OCI-LY3 (cell line): ENCODE results near the gene DPCD.

ENCODE experiments used
- H2AFZ ChIP-seq: fragments of 200-600, 300-600 bp; shearing (Covaris generic); 2 replicates; pipeline ENCODE4 v1.6.0; 2014; ENCODE audit warnings: antibody characterized with exemption, low read depth, low read length
- H3K27ac ChIP-seq: fragments of 200-600, 300-600 bp; sonication (generic); 2 replicates; pipeline ENCODE4 v1.5.1; 2014; ENCODE audit warnings: mild to moderate bottlenecking, low read length, moderate library complexity, mixed read lengths
- H3K27me3 ChIP-seq: fragments of 200-600, 300-600 bp; sonication (generic); 2 replicates; pipeline ENCODE4 v1.6.1; 2014; ENCODE audit warnings: low read depth, low read length, mixed read lengths
- H3K36me3 ChIP-seq: fragments of 200-600, 300-600 bp; sonication (generic); replicated peaks from 2 replicates; pipeline ENCODE3; 2014; ENCODE audit warnings: low read depth, low read length, mixed read lengths
- H3K4me1 ChIP-seq: fragments of 300-600, 200-600 bp; sonication (generic); 2 replicates; pipeline ENCODE4 v1.6.1; 2014; ENCODE audit warnings: low read length, mixed read lengths
- H3K4me2 ChIP-seq: fragments of 200-600, 300-600 bp; sonication (generic); 2 replicates; pipeline ENCODE4 v1.6.1; 2014; ENCODE audit warnings: low read length, mixed read lengths
- H3K4me3 ChIP-seq: fragments of 300-600, 200-600 bp; sonication (generic); 2 replicates; pipeline ENCODE4 v1.5.1; 2014; ENCODE audit warnings: antibody characterized with exemption, mild to moderate bottlenecking, low read length, moderate library complexity
- H3K79me2 ChIP-seq: fragments of 300-600, 200-600 bp; shearing (Covaris generic); 2 replicates; pipeline ENCODE4 v1.6.1; 2014; ENCODE audit warnings: mild to moderate bottlenecking, low read length, mixed read lengths
- H3K9ac ChIP-seq: fragments of 300-600, 200-600 bp; shearing (Covaris generic); 2 replicates; pipeline ENCODE4 v1.6.0; 2014; ENCODE audit warnings: mild to moderate bottlenecking, low read length, moderate library complexity
- H3K9me3 ChIP-seq: fragments of 200-600, 300-600 bp; shearing (Covaris generic); 2 replicates; pipeline ENCODE4 v1.6.1; 2014; ENCODE audit warnings: low read length, mixed read lengths; ENCODE audit not compliant: insufficient read depth
- H4K20me1 ChIP-seq: fragments of 200-600, 300-600 bp; sonication (generic); 2 replicates; pipeline ENCODE4 v1.6.1; 2016; ENCODE audit warnings: low read length, mixed read lengths; ENCODE audit not compliant: insufficient read depth
- EZH2phosphoT487 ChIP-seq: fragments of 200-600 bp; shearing (Covaris generic); IDR thresholded peaks from 2 replicates; pipeline ENCODE4 v1.6.1; 2018; ENCODE audit warnings: antibody characterized with exemption, mixed run types, low read depth
- TF ChIP-seq, protein P1 (sequence below): fragments of 200-600, 300-600 bp; sonication (generic); IDR thresholded peaks from 2 replicates; pipeline ENCODE4 v1.5.1; 2014; ENCODE audit warnings: antibody characterized with exemption, low read length, low read depth

DPCD gene

DNA sequence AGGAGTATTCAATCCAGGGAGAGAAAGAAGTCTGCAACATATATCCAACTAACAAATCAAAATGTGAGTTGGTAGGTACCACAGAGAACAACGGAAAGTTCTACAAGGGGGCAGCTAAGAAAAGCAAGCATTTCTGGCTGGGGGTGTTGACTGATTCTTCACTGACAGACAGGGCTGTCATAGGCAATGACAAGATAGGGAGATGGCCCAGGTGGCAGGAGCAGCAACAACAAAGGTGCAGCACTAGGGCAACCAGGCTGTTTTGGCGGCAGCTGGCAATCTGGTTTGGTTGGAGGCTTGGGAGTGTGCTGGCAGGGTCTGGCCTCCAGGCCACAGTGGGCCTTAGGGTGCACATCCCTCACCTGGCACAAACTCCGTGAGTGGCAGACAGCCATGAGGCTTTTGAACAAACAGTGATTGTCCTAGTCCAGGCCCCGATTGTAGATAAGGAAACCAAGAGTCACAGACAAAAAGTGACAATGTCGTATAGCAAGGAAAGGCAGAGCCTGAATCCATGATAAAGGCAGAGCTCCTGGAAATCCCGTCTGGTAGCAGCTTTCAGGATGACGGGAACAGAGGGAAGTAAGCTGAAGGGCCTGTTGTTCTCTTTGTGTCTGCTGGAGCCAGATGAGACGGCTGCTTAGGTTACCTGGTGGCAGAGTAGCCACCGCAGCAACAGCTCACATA is 28.4 kb downstream of the DPCD start:
- TF ChIP-seq, protein P1, sequence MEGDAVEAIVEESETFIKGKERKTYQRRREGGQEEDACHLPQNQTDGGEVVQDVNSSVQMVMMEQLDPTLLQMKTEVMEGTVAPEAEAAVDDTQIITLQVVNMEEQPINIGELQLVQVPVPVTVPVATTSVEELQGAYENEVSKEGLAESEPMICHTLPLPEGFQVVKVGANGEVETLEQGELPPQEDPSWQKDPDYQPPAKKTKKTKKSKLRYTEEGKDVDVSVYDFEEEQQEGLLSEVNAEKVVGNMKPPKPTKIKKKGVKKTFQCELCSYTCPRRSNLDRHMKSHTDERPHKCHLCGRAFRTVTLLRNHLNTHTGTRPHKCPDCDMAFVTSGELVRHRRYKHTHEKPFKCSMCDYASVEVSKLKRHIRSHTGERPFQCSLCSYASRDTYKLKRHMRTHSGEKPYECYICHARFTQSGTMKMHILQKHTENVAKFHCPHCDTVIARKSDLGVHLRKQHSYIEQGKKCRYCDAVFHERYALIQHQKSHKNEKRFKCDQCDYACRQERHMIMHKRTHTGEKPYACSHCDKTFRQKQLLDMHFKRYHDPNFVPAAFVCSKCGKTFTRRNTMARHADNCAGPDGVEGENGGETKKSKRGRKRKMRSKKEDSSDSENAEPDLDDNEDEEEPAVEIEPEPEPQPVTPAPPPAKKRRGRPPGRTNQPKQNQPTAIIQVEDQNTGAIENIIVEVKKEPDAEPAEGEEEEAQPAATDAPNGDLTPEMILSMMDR = no peak
- TF ChIP-seq EZH2phosphoT487 = no peak
- H3K4me2 ChIP-seq = no peak overlapping the region
- no peaks in the 10 kb centered on the region for H3K9me3 ChIP-seq
- no peaks in the 10 kb centered on the region for H3K79me2 ChIP-seq
- peaks cover 8% of the 10 kb centered on the region for H3K36me3 ChIP-seq
- no peak overlapping the region for H2AFZ ChIP-seq
- H3K27ac ChIP-seq = no peak overlapping the region
- H3K4me3 ChIP-seq = no peak overlapping the region
- H3K27me3 ChIP-seq = no peaks in the 10 kb centered on the region
- no peaks in the 10 kb centered on the region for H4K20me1 ChIP-seq
- no peak overlapping the region for H3K9ac ChIP-seq
- H3K4me1 ChIP-seq = peaks cover 20% of the 10 kb centered on the region

DNA sequence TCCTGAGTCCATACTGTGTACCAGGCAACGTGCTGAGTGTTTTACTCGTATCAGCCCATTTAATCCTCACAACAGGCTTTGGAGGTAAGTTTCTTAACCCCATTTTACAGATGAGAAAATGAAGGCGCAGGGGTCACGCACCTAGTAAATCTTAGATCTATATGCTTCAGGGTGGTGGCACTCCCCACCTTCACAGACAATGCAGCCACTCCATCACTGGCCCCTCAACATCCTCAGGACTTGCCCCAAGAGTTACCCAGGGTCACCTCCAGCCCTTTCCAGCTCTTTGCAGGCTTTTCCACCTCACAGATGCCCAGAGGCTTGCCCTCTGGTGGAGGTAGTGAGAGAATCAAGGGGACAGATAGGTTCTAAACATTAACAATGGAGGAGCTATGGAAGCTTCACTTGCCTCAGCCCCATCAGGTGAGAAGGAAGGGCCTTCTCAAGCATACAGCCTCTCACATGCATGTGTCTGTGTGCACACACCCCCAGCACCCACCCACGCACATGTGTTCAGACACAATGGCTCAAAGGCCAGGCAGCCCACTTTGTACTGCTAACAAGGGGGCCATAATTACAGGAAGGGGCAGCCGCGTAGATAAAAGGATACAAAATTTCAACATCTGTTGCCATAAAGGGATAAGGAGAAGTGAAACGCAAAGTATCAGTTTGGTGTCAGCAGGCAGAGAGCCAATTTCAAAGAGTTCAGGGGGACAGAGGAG is 29.1 kb downstream of the DPCD start:
- Histone ChIP-seq H3K4me3 (no peak overlapping the region), H2AFZ (no peak overlapping the region), H3K9ac (no peak overlapping the region), H3K4me2 (peak overlapping the region; percentile 55), H3K9me3 (no peaks in the 10 kb centered on the region), H3K4me1 (peaks cover 20% of the 10 kb centered on the region), H3K36me3 (peaks cover 8% of the 10 kb centered on the region), H3K27me3 (no peaks in the 10 kb centered on the region), H3K27ac (peak overlapping the region; percentile 42), H4K20me1 (no peaks in the 10 kb centered on the region), H3K79me2 (no peaks in the 10 kb centered on the region)
- TF ChIP-seq, protein P1 = no peak
- no peak for TF ChIP-seq EZH2phosphoT487

DNA sequence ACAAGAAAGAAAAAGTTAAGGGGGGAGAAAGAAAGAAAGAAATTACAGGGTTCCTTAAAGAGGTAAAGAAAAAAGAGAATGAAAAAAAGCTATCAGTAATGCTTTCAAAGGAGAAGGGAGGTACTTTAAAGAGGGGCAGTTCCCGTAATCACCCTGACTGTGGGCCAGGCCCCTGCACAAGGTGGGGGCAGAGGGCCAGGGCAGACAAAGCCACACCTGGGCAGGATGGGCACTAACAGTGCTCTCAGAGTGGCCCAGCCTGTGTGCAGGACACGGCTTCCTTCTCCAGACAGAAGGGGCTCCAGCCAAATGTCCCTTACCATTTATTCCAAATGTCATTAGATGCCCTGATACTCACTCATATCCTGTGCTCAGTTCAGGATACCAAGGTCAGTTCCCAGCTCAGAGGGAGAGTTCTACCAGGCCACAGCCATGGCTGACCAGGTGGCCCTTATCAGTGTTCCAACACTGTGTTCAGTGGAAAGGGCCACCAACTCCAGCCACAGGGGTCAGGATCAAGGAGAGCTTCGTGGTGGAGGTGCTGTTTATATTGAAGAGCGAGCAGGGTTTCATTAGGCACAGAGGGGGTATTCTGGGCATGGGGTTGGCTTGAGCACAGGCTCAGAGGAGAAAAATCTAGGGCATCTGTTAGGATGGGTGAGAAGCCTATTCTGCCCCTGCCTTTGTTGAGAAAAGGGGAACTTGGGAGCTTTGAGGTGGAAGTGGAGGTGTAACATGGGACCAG is 29.9 kb downstream of the DPCD start:
- no peak overlapping the region for H2AFZ ChIP-seq
- H3K9ac ChIP-seq = no peak overlapping the region; the same call in 1 of the 2 replicates
- H4K20me1 ChIP-seq = no peaks in the 10 kb centered on the region
- H3K79me2 ChIP-seq = no peaks in the 10 kb centered on the region
- H3K27me3 ChIP-seq = no peaks in the 10 kb centered on the region
- peaks cover 8% of the 10 kb centered on the region for H3K36me3 ChIP-seq
- H3K4me3 ChIP-seq = no peak overlapping the region
- no peaks in the 10 kb centered on the region for H3K9me3 ChIP-seq
- peaks cover 20% of the 10 kb centered on the region for H3K4me1 ChIP-seq
- no peak for TF ChIP-seq EZH2phosphoT487
- TF ChIP-seq, protein P1 = no peak
- H3K27ac ChIP-seq = peak overlapping the region; percentile 42
- H3K4me2 ChIP-seq = peak overlapping the region; percentile 55

DNA sequence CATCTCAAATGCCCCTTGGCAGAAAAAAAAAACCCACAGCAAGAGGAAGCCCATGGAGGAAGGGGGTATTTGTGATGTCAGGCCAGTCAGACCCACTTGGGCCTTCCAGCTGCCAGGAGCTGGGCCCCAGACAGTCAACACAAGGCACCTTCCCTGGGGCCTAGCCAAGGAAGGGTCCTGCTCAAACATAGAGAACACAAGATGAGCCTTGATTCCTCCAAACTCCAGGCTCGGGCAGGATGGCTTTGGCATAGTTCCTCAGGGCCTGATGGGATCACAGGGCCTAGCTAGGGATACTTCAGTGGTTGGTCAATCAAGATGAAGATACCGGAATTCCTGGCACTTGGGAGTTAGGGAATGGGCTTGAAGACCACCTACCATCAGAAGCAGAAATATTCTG is 30.8 kb downstream of the DPCD start:
- Histone ChIP-seq H3K4me1 (peaks cover 20% of the 10 kb centered on the region), H3K9ac (no peak overlapping the region), H4K20me1 (no peaks in the 10 kb centered on the region), H2AFZ (no peak overlapping the region), H3K79me2 (no peaks in the 10 kb centered on the region), H3K9me3 (no peaks in the 10 kb centered on the region), H3K4me3 (no peak overlapping the region), H3K36me3 (peaks cover 13% of the 10 kb centered on the region), H3K27me3 (no peaks in the 10 kb centered on the region), H3K27ac (no peak overlapping the region), H3K4me2 (no peak overlapping the region)
- TF ChIP-seq, protein P1 = no peak
- no peak for TF ChIP-seq EZH2phosphoT487
